ENCODE measurements around the gene TAF4.

DNA sequence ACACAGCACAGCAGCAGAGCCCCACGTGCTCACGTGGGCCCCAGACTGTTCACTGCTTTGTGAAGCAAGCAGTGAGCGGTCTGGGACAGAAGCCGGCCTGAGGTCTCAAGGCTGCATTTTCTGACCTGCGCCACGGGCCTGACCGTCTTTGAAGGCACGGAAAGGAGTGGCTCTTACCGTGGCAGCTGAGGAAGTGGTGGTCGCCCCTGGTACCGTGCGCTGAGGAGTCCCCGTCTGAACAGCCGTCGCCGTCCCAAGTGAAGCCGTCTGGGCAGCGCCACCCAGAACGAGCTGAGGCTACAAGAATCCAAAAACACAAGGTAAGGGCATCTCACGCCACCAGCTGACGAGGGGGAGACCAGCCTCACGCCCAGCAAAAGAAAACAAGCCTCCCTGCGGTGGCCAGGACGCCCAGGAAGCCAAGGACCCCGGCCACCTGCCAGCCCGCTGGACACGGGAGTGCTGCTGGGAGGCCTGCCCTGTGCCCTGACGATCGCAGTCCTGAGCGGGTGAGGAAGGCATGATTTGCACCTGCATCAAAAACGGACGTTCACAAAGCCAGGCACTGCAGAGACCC is 55.7 kb downstream of the TAF4 start:
- no peak for TF ChIP-seq L3MBTL2 (conservative IDR thresholded peaks at IDR 0.05)
- no peak for TF ChIP-seq ZNF384 (IDR thresholded peaks at IDR 0.05)
- TF ChIP-seq SP1 (IDR thresholded peaks at IDR 0.05): no peak
- no peak for TF ChIP-seq TARDBP (IDR thresholded peaks at IDR 0.05)
- no peak for TF ChIP-seq FOXA1 (IDR thresholded peaks at IDR 0.05)
- no peak for TF ChIP-seq ELF4 (IDR thresholded peaks at IDR 0.05)
- no peak for TF ChIP-seq SUZ12 (IDR thresholded peaks at IDR 0.05)
- no peak for TF ChIP-seq FOXK2 (IDR thresholded peaks at IDR 0.05)
- no peak for TF ChIP-seq CTBP1 (IDR thresholded peaks at IDR 0.05; ENCODE audit: borderline replicate concordance)
- TF ChIP-seq BHLHE40 (IDR thresholded peaks at IDR 0.05; ENCODE audit: borderline replicate concordance): no peak

Data from HEK293T (cell line).